Right atrium auricular region (tissue), 2 donors: ENCODE results near the gene TEN1. TPM values are rescaled to one million over a fixed set of nuclear protein-coding genes. Genes with fewer than 3 reads are reported as not detected.

ENCODE experiments used
- DNase-seq: peaks from one replicate; pipeline ENCODE4 v3.0.0-alpha.2; 2019; ENCODE audit warnings: low spot score
- H3K27ac ChIP-seq, 2 donors: fragments of 200-600 bp; sonication (generic); 1 replicate in 1 of 2; 2 replicates in 1 of 2; pipeline ENCODE4 v1.5.1; 2016 to 2019
- H3K27me3 ChIP-seq, 2 donors: fragments of 200-600 bp; sonication (generic); one replicate each; pipeline versions ENCODE4 v1.5.1 to v1.6.0; 2017 to 2019
- H3K36me3 ChIP-seq: fragments of 200-600 bp; sonication (generic); one replicate; pipeline ENCODE4 v1.5.1; 2016
- H3K4me1 ChIP-seq, 2 donors: fragments of 200-600 bp; sonication (generic); one replicate each; pipeline versions ENCODE4 v1.5.1 to v1.6.0; 2017 to 2019
- H3K4me3 ChIP-seq, 2 donors: fragments of 200-600 bp; sonication (generic); 1 replicate in 1 of 2; 2 replicates in 1 of 2; pipeline ENCODE4 v1.5.1; 2017 to 2019; ENCODE audit warnings: mild to moderate bottlenecking in 1 of 2, moderate library complexity in 1 of 2
- H3K9me3 ChIP-seq, 2 donors: fragments of 200-600 bp; sonication (generic); one replicate each; pipeline ENCODE4 v1.5.1; 2019
- total RNA-seq, 2 donors: library from RNA; depleted of rRNA; stranded (reverse); fragments of >200 nt; gene quantifications; one replicate each; pipeline ENCODE4 v1.1.0, GENCODE V29; 2016
- TF ChIP-seq, protein P1 (sequence below), 2 donors: fragments of 200-600 bp; sonication (generic); IDR thresholded peaks; one replicate each; pipeline ENCODE4 v1.5.1; 2019; ENCODE audit warnings: antibody characterized with exemption in 2 of 2

The TEN1 gene
- total RNA-seq, 2 donors from 2014 or later, result 8.8 to 14.0 TPM

DNA sequence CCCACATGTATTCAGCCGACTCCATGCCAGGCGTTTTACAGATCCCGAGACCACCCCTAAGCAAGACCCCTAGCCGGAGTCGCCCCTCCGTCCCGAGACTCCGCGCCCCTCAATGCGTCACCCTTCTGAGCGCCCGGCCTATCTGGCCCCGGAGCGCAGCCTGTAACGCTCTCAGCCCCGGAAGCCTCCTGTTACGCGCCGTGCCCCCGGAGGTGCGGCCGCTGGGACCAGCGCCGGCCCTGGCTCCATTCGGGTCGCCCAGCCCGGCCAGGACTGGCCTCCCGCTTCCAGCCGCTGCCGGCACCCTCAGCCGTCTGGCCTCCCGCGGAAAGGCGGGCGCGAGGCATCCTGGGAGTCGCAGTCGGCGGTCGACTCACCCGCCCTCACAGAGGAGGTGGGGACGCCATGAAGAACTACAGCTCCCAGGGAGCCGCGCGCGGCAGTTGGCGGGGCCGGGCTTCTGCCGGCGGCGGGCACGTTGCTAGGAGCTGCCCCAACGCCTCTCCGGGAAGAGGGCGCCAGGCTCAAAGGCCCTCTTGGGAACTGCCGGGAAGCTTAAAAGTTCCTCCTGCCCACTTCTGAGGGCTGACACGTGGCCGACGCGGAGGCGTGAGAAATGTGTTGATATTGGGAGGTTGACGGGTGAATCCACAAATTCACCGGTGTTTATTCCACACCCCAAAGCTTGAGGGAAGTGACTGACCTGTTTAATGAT is 38.2 kb upstream of the TEN1 start, which contains the start of gene FBF1:
TSS of gene FBF1 (minus strand) at position 316 of the 715 bp plus-strand sequence. CDS start 2,893 bp downstream, outside the sequence.
- peaks cover 0 to 15% of the 10 kb centered on the region in 2 donors for H3K4me1 ChIP-seq
- peak; percentile 94 for DNase-seq

DNA sequence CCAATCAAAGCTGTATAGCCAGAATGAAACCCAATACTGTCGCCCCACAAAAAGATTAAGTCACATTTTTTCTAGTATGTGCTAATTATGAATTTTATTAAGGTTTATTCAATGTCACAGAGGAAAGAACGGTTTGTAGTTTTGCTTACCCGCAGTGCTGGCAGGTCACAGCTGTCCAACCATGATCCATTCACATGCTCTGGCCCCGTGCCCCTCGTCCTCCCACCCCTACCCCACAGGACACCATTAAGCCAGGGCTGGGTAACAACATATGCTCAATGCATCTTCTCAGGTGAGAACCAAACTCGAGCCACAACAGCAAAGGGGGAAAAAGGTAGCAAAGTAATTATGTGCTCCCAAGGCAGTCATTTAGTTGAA is 37.6 kb upstream of the TEN1 start:
- H3K27me3 ChIP-seq, result no peaks in the 10 kb centered on the region
- no peaks in the 10 kb centered on the region for H3K9me3 ChIP-seq
- no peak for DNase-seq
- H3K36me3 ChIP-seq, result peaks cover 8% of the 10 kb centered on the region
- peak overlapping the region in 1 of 2 donors; percentile 90 for H3K4me3 ChIP-seq
- TF ChIP-seq, protein P1, sequence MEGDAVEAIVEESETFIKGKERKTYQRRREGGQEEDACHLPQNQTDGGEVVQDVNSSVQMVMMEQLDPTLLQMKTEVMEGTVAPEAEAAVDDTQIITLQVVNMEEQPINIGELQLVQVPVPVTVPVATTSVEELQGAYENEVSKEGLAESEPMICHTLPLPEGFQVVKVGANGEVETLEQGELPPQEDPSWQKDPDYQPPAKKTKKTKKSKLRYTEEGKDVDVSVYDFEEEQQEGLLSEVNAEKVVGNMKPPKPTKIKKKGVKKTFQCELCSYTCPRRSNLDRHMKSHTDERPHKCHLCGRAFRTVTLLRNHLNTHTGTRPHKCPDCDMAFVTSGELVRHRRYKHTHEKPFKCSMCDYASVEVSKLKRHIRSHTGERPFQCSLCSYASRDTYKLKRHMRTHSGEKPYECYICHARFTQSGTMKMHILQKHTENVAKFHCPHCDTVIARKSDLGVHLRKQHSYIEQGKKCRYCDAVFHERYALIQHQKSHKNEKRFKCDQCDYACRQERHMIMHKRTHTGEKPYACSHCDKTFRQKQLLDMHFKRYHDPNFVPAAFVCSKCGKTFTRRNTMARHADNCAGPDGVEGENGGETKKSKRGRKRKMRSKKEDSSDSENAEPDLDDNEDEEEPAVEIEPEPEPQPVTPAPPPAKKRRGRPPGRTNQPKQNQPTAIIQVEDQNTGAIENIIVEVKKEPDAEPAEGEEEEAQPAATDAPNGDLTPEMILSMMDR (IDR thresholded peaks at IDR 0.05), result no peak
- H3K27ac ChIP-seq, result peak overlapping the region in 1 of 2 donors; percentile 86
- H3K4me1 ChIP-seq, result peaks cover 0 to 15% of the 10 kb centered on the region in 2 donors

More for the DNA sequence above, 38.2 kb upstream of the TEN1 start, which contains the start of gene FBF1:
- Histone ChIP-seq H3K36me3 (peaks cover 2% of the 10 kb centered on the region), H3K9me3 (no peaks in the 10 kb centered on the region), H3K27ac (peak within 1 kb of the TSS; percentile 62 to 86), H3K4me3 (peak within 1 kb of the TSS; percentile 59 to 90), H3K27me3 (no peaks in the 10 kb centered on the region)
- TF ChIP-seq, protein P1 (IDR thresholded peaks at IDR 0.05), result peak in 1 of 2 donors; percentile 29

DNA sequence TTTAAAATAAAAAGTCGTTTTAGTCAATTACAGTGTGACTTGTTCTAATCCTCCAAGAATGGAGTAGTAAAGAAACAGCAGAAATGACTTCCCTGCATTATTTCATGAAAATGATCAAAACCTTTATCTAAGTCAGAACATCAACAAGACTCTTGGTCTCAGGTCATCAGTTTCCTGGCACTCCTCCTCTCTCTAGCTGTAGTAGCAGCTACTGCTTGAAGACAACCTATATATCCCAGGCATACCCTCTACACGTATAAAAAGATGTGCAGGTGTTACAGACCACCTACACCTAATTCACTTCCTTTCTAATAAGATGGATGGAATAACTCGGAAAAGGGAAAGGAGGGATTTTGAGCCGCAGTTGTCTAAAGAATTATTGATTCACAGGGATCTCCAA is 36.6 kb upstream of the TEN1 start:
- DNase-seq, result no peak
- TF ChIP-seq, protein P1 (IDR thresholded peaks at IDR 0.05), result no peak
- peaks cover 18% of the 10 kb centered on the region for H3K36me3 ChIP-seq

DNA sequence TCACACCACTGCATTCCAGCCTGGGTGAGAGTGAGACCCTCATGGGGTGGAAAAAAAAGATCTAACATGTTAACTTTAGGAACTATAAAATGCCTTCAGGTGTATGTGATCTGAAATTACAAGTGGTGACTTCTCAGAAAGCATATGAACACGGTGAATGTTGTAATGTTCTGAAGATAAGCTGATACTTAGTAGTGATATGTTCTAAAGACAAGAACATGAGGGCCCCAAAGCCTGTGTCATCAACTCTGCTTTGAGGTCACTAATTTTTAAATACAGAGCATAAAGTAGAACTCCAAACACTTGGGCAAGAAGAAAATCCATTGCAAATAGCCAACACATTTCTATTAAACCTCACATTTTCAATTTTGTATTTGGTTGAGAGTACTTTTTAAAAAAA is 35.5 kb upstream of the TEN1 start:
- DNase-seq, result no peak
- Histone ChIP-seq H3K27me3 (no peaks in the 10 kb centered on the region), H3K36me3 (peaks cover 28% of the 10 kb centered on the region), H3K27ac (no peak overlapping the region), H3K9me3 (no peaks in the 10 kb centered on the region), H3K4me1 (peaks cover 0 to 15% of the 10 kb centered on the region in 2 donors), H3K4me3 (no peak overlapping the region)
- TF ChIP-seq, protein P1 (IDR thresholded peaks at IDR 0.05), result no peak

More for the DNA sequence above, 36.6 kb upstream of the TEN1 start:
- H3K9me3 ChIP-seq, result no peaks in the 10 kb centered on the region
- no peak overlapping the region for H3K27ac ChIP-seq
- H3K4me1 ChIP-seq, result peaks cover 0 to 15% of the 10 kb centered on the region in 2 donors
- no peaks in the 10 kb centered on the region for H3K27me3 ChIP-seq
- no peak overlapping the region for H3K4me3 ChIP-seq

DNA sequence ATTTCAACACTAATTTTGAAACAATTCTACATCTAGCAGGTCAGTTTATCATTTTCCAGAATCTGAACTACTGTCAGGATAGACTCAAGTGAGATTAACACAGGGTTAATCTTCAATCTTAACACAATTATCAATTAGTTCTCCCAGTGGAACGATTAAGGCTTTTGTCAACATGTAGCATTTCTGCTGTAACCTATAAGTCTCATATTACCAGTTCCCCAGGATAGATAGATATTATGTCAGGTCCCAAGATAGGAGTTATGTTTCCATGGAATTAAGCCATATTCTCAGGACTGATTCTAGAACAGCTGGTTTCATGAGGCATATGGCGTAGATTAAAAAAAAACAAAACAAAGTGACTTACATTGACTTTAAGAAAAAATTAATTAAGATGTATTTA is 33.8 kb upstream of the TEN1 start:
- no peaks in the 10 kb centered on the region for H3K27me3 ChIP-seq
- no peaks in the 10 kb centered on the region for H3K9me3 ChIP-seq
- H3K4me1 ChIP-seq, result peaks cover 0 to 12% of the 10 kb centered on the region in 2 donors
- no peak for DNase-seq
- no peak overlapping the region for H3K27ac ChIP-seq
- H3K4me3 ChIP-seq, result no peak overlapping the region
- H3K36me3 ChIP-seq, result peaks cover 45% of the 10 kb centered on the region
- TF ChIP-seq, protein P1 (IDR thresholded peaks at IDR 0.05), result no peak
